ENCODE measurements around the gene MAP4K5.

MAP4K5 gene

GRCh38 chr14:50476134-50476533 is 56.2 kb downstream of the MAP4K5 start:
- DNase-seq (ENCODE audit: low read depth): no peak

DNA sequence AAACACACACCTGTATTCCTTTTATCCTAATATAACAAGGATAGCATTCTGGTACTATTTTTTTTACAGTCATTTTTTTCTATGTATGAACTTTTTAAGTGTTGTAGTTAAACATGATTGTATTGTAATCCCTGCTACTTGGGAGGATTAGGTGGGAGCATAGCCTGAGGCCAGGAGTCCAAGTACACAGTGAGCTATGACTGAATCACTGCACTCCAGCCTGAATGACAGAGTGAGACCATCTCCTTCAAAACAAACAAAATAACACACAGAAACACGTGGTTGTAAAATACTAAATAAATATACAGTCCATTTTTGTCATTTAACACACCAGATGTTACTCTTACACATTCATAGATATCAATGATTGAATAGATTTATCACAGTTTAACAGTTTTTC is 56.9 kb downstream of the MAP4K5 start:
- DNase-seq (ENCODE audit: low read depth): no peak

DNA sequence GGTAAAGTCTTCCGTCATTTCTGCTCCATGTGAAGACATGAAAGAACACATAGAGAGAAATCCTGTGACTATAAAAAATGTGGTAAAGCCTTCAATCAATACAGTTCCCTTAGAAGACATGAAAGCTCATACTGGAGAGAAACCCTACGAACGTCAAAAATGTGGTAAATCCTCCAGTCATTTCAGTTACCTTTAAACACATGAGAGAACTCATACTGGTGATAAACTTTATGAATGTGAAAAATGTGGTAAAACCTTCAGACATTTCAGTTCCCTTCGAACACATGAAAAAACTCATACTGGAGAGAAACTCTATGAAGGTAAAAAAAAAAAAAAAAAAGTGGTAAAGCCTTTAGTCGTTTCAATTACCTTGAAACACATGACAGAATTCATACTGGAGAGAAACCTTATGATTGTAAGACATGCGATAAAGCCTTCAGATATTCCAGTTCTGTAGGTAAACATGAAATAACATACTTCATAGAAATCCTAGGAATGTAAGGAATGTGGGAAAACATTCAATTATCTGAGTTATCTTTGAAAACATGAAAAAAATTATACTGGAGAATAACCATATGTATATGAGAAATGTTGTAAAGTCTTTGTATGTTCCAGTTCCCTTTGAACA is 60.4 kb downstream of the MAP4K5 start:
- no peak for DNase-seq (ENCODE audit: low read depth)

DNA sequence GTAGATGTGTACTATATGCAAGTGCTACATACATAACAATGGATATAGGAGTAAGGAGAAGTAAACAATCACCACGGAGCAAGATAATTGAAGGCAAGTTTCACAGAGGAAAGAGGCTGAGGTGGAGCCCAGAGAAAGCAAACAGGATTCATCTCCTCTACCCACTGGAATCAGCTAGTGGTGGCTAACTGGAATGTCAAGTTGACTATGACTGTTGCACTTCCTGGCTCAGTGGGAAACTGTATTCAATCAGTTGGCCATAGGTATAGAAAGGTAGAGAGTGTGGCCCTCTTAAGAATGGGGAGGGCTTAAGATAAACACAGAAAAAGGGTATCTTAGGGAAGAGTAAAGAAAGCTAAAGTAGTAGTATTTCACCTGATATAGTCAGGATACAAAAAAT is 62.4 kb downstream of the MAP4K5 start:
- DNase-seq (ENCODE audit: low read depth): no peak

DNA sequence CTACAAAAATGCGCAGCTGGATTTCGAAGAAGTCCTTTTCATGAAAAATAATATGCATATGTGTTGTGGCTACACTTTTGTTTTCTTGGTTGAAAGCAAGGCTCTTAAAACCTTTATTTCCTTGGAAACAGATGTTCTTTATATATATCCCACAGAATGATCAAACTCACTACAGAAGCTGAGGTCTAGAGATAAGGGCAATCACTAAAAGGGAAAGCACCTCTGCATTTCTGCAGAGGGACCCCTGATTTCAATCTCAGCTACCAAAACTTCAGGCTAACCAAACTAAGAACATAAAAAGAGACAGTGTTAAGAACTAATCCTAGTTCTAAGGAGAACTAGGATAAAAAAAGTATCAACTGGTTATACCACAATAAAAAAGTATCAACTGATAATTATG is 70.3 kb downstream of the MAP4K5 start:
- DNase-seq (ENCODE audit: low read depth): no peak

GRCh38 chr14:50453869-50454268 is 78.5 kb downstream of the MAP4K5 start:
- DNase-seq (ENCODE audit: low read depth): no peak

- DNase-seq (ENCODE audit: low read depth): no peak
Measured at GRCh38 chr14:50452979-50453705, 79.2 kb downstream of the MAP4K5 start.

GRCh38 chr14:50452296-50452695 is 80.1 kb downstream of the MAP4K5 start:
- DNase-seq (ENCODE audit: low read depth): no peak

GRCh38 chr14:50451854-50452253 is 80.5 kb downstream of the MAP4K5 start:
- no peak for DNase-seq (ENCODE audit: low read depth)

DNA sequence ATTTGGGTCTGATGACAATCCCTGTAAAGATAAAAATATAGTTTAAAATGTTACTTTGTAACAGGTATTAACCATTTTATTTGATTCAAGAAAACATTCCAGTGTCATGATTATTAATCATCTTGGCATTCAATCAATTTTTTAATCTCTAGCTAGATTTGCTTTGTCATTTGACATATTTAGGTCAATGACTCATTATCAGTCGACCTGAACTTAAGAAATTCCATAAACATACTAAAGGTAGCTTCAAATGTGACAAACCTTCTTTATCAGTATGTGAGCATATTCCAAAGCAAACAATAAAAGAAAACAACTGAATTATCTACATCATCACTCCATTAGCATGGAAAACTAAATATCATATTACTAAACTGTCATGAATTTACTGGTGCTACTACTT is 84.9 kb downstream of the MAP4K5 start:
- DNase-seq (ENCODE audit: low read depth): no peak

DNA sequence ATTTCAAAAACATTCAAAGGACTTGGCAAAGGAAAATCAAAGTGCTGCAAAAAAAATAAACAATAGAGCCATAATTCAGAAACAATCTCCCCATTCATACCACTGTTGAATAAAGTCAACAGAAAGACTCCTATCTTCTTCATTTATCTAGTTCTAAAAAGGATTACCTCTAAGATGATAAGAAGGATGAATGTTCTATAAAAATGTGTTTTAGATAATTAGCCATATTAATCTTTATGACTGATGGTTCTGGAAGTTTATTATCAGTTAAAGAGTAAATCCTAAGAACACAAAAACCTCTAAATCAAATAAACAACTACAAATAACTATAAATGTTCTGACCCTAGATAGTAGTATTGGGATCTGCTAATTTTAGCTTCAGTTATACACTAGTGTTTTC is 97.8 kb downstream of the MAP4K5 start:
- no peak for DNase-seq (ENCODE audit: low read depth)

- DNase-seq (ENCODE audit: low read depth): no peak
Measured at GRCh38 chr14:50432131-50432530, 100.2 kb downstream of the MAP4K5 start.

GRCh38 chr14:50425816-50426215 is 106.6 kb downstream of the MAP4K5 start:
- no peak for DNase-seq (ENCODE audit: low read depth)

DNA sequence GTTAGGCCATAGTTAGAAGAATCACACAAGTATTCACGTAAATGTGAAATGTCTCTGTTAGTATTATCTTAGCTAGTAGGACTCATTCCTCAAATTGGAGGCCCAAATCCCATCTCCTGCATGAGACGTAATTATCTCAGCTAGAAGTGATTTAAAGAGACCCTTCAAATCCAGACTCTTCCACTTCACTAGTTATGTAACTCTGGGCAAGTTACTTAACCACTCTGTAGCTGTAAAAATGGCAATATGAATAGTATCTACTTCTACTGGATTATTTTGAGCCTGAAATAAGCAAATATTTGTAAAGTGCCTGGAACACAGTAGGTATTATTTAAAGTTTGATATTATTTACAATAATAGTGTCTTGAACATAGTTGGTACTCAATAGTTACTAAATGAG is 107.3 kb downstream of the MAP4K5 start:
- no peak for DNase-seq (ENCODE audit: low read depth)

DNA sequence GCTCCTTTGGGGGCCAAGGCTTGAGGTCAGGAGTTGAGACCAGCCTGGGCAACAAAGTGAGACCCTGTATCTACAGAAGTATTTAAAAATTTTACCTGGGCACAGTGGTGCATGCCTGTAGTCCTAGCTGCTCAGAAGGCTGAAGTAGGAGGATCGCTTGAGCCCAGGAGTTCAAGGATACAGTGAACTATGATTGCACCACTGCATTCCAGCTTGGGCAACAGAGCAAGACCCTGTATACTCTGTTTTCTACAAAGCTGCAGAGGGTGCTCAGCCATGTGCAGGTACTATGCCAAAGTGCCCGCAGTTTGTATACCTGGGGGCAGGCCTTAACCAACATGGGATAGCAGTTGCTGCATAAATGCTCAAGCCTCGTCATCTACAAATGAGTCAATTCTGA is 108.8 kb downstream of the MAP4K5 start:
- DNase-seq (ENCODE audit: low read depth): no peak

- no peak for DNase-seq (ENCODE audit: low read depth)
Measured at GRCh38 chr14:50421499-50421898, 110.9 kb downstream of the MAP4K5 start.

GRCh38 chr14:50417853-50418252 is 114.5 kb downstream of the MAP4K5 start:
- DNase-seq (ENCODE audit: low read depth): no peak

GRCh38 chr14:50410921-50411320 is 121.4 kb downstream of the MAP4K5 start:
- DNase-seq (ENCODE audit: low read depth): no peak

GRCh38 chr14:50410071-50410470 is 122.3 kb downstream of the MAP4K5 start:
- DNase-seq (ENCODE audit: low read depth): no peak

- no peak for DNase-seq (ENCODE audit: low read depth)
Measured at GRCh38 chr14:50407111-50407812, 125.1 kb downstream of the MAP4K5 start.

DNA sequence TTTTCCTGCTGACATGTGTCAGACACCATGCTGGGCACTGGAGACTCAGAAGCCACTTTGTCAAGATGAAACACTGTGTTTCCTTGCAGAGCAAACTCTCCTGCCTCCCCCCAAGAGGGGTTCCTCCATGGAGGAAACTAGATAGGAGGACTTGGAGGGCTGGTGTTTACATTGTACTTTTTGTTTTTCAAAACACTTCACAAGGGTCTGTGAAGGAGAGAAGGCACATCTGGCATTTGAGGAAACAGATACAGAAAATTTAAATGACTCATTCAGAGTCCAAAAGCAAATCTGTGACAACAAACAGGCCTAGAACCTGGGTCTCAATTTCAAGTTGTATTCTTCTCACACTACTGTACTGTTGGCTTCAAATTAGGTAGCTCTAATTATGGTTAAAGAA is 128.9 kb downstream of the MAP4K5 start:
- no peak for DNase-seq (ENCODE audit: low read depth)

DNA sequence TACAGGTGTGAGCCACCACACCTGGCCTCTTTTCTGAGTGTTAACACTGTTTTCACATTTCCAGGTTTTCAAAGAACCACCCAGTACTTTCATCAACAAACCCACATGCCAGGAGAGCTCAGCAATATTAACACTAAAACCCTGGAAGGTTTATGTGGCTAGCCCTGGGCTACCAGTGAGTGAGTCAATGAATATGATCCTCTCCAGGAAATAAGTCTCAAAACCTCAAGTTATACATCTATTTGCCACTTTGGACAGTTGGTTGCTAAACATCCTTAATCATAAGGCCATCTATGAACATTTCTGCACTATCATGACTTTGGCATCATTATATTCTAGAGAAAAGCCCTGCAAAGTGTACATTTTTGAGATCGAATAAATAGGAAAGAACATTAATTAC is 129.4 kb downstream of the MAP4K5 start:
- DNase-seq (ENCODE audit: low read depth): no peak

GRCh38 chr14:50400461-50400860 is 131.9 kb downstream of the MAP4K5 start:
- DNase-seq (ENCODE audit: low read depth): no peak

All from activated gamma-delta T cell treated with anti-CD3 and anti-CD28 coated beads, Interleukin-2, amount 50 U/mL, for 16 hours (primary cell).